GM21423 (cell line): ENCODE data around the gene SAT1.

Experiments
- ATAC-seq: cut with Tn5 transposase; IDR thresholded peaks from one replicate; pipeline ENCODE4 v1.9.1; 2021; ENCODE audit warnings: mild to moderate bottlenecking, moderate library complexity; ENCODE audit not compliant: unreplicated experiment

The SAT1 gene

GRCh38 chrX:23804578-23804977, 21.6 kb downstream of the SAT1 start:
- no peak for ATAC-seq

DNA sequence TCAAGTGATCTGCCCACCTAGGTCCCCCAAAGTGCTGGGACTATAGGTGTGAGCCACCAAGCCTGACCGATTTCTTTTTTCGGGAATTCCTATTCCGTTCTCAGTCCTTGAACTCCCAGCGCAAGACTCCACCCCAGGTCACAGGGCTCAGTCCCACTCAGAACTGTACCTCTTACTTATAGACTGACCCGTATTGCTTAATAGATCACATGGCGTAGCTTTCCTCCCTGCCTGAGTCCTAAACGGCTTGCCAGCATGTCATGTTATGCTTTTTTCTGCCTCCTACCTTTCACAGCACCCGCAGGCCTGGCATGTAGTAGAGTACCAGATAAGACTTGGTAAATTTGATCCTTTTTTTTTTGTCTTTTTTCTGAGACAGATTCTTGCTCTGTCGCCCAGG, 22.4 kb downstream of the SAT1 start:
- no peak for ATAC-seq

DNA sequence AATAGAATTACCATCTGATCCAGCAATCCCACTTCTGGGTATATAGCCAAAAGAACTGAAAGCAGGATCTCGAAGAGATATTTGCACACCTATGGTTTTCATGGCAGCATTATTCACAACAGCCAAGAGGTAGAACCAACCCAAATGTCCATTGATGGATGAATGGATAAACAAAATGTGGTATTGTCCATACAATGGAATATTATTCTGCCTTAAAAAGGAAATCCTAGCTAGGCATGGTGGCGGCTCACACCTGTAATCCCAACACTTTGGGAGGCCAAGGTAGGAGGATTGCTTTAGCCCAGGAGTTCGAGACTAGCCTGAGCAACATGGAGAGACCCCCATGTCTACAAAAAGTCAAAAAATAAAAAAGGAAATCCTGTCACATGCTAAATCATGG, 27.3 kb downstream of the SAT1 start:
- ATAC-seq: no peak

- no peak for ATAC-seq
Observed at GRCh38 chrX:23811108-23811651, 28.2 kb downstream of the SAT1 start.

DNA sequence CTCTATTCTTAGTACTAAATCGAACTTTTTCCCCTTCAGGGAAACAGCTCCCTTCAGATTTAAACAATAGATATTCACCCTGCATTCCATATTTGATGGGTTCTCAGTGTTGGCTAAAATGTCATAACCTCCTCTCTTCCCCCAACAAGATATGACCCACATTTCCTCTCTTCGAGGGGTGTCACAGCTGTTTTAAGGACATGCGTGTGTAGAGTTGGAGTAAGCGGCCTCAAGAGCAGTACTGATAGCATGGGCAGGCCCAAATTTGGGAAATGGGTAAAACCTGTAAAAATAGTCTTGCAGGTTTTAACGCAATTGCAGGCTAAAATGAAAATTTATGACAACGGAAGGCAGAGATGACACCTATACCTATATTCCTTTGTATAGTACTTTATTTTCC, 28.7 kb downstream of the SAT1 start:
- ATAC-seq: no peak

- ATAC-seq: no peak
Observed at GRCh38 chrX:23813808-23814207, 30.8 kb downstream of the SAT1 start.

GRCh38 chrX:23815376-23815775, 32.4 kb downstream of the SAT1 start:
- ATAC-seq: no peak

GRCh38 chrX:23816179-23816578, 33.2 kb downstream of the SAT1 start:
- no peak for ATAC-seq

- ATAC-seq: no peak
Observed at GRCh38 chrX:23817979-23818336, 35.0 kb downstream of the SAT1 start.

GRCh38 chrX:23819385-23820234, 36.6 kb downstream of the SAT1 start:
- ATAC-seq: no peak

DNA sequence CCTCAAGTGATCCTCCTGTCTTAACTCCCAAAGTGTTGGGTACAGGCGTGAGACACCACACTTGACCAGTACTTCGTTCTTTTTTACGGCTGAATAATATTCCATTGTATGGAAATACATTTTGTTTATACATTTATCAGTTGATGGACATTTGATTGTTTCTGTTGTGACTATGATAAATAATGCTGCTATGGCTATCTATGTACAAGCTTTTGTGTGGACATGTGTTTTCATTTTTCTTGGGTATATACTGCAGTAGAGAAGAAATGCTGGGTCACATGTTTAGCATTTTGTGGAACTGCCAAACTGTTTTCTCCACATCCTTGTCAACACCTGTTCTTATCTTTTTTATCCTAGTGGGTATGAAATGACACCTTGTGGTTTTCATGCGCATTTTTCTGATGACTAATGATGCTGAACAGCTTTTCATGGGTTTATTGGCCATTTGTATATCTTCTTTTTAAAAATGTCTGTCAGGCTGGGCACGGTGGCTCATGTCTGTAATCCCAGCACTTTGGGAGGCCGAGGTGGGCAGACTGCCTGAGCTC, 37.3 kb downstream of the SAT1 start:
- no peak for ATAC-seq

DNA sequence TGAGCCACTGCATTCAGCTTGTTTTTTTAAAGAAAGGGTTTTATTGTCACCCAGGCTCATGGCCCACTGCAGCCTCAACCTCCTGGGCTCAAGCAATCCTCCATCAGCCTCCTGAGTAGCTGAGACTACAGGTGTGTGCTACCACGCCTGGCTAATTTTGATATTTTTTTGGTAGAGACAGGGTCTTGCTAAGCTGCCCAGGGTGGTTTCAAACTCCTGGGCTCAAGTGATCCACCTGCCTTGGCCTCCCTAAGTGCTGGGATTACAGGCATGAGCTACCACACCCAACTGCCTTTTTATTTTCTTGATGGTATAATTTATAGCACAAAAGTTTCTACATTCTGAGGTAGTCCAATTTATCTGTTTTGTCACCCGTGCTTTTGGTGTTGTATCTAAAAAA, 38.9 kb downstream of the SAT1 start:
- no peak for ATAC-seq

GRCh38 chrX:23822397-23822796, 39.4 kb downstream of the SAT1 start:
- ATAC-seq: no peak

DNA sequence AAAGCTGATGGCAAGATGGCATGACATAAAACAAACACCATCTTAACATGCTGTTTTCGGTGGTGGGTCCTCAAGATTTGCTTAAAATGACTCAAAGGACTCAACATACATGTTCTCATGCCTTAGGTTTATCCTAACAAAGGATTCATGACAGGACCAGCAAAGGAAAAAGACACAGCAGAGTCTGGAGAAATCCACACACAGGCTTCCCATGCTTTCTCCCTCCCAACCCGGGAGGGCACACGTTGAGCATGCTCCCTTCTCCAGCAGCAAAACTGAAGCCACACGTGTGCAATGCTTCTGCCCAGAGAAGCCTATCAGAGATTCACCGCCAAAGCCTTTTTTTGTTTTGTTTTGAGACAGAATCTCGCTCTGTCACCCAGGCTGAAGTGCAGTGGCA, 39.9 kb downstream of the SAT1 start:
- no peak for ATAC-seq

DNA sequence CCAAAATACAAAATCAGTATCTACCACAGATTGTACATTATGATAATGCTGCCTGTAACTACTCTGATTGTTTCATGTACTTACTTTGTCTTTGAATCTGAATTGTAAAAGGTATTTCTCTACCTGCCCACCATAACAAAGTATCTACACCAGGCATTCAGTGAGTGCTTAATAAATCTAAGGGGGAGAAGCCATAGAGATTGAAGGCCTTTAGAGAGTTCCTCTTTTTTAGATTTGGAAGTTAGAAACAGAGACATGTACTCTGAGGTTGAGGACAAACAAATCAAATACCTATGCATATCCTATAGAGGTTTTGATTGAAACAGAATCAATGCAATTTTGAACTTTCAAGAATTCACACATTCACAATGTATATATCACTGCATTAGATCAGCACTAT, 42.7 kb downstream of the SAT1 start:
- ATAC-seq: no peak

GRCh38 chrX:23826216-23826615, 43.2 kb downstream of the SAT1 start:
- no peak for ATAC-seq

GRCh38 chrX:23826653-23827052, 43.7 kb downstream of the SAT1 start:
- no peak for ATAC-seq

GRCh38 chrX:23828881-23829280, 45.9 kb downstream of the SAT1 start:
- ATAC-seq: no peak

GRCh38 chrX:23832721-23833120, 49.7 kb downstream of the SAT1 start:
- ATAC-seq: no peak
